NOMO-1 (cell line): Measurements from ENCODE around the gene PPP2R5E.
"Not testable (repeated sequence)": the region's sequence is repeated elsewhere in the genome, so short reads cannot be mapped to it uniquely, and the experiment has no call there.

ENCODE experiments used
- DNase-seq, 2 experiments: peaks; one replicate each; lab custom pipeline; 2025; ENCODE audit not compliant: unreplicated experiment in 2 of 2; lab: John Stamatoyannopoulos, UW

The PPP2R5E gene

GRCh38 chr14:63543000-63543825, at the start of gene PPP2R5E:
PPP2R5E (minus strand) TSS chr14:63543377; CDS start chr14:63539685, 3,692 bp downstream.
- peak; percentile 96 to 99 for DNase-seq

- not testable (repeated sequence) for DNase-seq
These were observed 39.9 kb upstream of the PPP2R5E start for GRCh38 chr14:63583046-63583445.

- DNase-seq, result no peak
These were observed 38.3 kb upstream of the PPP2R5E start for GRCh38 chr14:63581491-63581890.

GRCh38 chr14:63578300-63578699, 35.1 kb upstream of the PPP2R5E start:
- DNase-seq, result no peak

DNA sequence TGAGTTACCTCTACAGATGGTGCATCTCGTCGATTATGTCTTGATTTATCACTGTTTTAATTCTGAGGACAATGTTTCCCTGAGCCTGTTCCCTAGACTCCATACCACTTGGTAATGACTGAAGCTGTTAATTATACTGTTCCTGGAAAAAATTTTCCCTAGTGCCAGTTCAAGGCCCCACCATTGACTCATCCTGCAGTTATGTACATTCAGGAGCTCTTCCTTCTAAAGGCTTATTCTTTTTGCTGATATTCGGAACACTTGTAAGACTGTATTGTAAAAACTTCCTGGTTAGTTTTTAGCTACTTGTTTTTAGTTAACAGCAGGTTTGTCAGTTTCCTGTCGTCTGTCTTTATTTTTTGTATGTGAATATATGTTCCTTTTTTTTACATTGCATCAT, 30.4 kb upstream of the PPP2R5E start:
- DNase-seq, result no peak

GRCh38 chr14:63565448-63565847, 22.3 kb upstream of the PPP2R5E start:
- no peak for DNase-seq

DNA sequence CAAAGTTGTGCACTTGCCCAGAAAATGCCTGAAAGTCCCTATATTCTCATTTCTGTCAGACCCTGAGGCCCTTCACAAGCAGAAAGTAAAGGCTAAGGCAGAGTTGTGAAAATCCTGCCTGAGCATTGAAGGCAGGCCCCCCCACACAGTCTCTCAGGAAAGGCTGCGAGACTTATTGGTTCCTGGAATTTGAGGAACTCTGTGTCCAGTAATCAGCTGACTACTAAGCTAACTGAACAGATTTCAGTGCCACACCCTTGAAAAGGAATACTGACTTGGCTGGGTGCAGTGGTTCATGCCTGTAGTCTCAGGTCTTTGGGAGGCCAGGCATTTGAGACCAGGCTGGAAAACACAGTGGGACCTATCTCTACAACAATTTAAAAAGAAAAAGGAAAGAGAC, 21.1 kb upstream of the PPP2R5E start:
- no peak for DNase-seq

GRCh38 chr14:63563370-63564026, 20.3 kb upstream of the PPP2R5E start:
- DNase-seq, result no peak

- DNase-seq, result peak in 1 of 2 experiments; percentile 8
These were observed 19.2 kb upstream of the PPP2R5E start for GRCh38 chr14:63562405-63562804.

DNA sequence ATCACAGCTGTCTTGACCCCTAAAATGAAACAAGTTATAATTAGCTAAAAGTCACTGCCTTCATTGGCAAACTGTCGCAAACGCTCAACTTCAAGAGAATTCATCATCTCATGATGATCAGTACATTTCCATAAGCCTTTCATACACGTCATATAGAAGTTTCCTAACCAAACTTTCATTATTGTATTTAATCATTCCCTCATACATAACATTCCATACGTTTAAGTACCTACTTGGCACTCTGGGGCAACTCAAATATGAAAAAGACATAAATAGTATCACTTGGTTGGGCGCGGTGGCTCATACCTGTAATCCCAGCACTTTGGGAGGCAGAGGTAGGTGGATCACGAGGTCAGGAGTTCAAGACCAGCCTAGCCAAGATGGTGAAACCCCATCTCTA, 12.4 kb upstream of the PPP2R5E start:
- DNase-seq, result no peak

DNA sequence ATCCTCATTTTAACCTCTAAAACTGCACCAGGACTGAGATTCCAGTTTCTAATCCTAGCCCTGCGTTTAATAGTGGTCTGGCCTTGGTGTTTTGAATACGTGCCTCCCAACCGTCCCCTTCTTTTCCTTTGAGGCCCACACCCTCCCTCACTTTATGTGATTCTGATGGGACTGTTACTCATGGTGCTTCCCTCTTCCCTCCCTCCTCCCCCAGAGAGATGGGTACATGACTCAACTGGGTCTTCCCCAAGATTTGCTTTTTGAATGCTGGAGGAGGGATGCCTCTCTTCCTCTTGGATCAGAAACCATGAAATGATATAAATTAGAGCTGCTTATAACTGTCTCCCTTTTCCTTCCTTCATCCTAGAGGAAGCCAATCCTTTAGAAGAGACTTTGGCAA, 8.2 kb upstream of the PPP2R5E start:
- DNase-seq, result no peak

DNA sequence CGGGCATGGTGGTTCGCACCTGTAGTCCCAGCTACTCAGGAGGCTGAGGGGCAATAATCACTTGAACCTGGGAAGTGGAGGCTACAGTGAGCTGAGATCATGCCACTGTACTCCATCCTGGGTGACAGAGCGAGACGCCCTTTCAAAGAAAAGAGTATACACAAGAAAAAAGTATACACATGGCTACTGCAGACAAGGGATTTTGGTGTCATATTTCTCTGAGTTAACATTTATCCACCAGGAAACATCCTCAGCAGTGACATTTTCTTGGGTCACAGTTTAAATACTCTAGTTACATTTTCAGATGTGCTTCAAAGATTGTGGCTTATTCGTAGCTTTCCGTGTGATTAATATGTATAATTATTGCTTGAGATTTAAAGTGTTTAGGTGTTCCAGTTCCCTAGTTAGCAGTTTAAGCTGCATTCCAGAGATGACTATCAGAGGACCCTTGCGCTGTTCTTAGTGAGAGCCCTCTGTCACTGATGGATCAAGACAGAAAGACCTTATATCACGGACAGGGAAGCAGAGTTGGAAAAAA, 4.7 kb upstream of the PPP2R5E start:
- DNase-seq, result no peak

- no peak for DNase-seq
These were observed 2.3 kb upstream of the PPP2R5E start for GRCh38 chr14:63545431-63545830.

GRCh38 chr14:63544591-63545299, 1.6 kb upstream of the PPP2R5E start:
- no peak for DNase-seq

- peak in 1 of 2 experiments; percentile 3 for DNase-seq
These were observed 739 bp upstream of the PPP2R5E start for GRCh38 chr14:63543826-63544406.

- DNase-seq, result no peak
These were observed 762 bp downstream of the PPP2R5E start for GRCh38 chr14:63542231-63542999.

GRCh38 chr14:63535918-63536317, 7.3 kb downstream of the PPP2R5E start:
- DNase-seq, result no peak

DNA sequence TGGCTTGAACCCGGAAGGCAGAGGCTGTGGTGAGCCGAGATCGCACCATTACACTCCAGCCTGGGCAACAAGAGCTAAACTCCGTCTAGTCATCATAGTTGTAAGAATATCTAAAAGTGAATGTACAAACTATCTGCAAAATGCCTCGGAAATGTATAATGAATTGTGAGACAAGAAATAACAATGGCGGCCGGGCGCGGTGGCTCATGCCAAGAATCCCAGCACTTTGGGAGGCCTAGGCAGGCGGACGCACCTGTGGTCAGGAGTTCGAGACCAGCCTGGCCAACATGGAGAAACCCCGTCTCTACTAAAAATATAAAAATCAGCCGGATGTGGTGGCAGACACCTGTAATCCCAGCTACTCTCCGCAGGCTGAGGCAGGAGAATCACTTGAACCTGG, 9.7 kb downstream of the PPP2R5E start:
- DNase-seq, result no peak

DNA sequence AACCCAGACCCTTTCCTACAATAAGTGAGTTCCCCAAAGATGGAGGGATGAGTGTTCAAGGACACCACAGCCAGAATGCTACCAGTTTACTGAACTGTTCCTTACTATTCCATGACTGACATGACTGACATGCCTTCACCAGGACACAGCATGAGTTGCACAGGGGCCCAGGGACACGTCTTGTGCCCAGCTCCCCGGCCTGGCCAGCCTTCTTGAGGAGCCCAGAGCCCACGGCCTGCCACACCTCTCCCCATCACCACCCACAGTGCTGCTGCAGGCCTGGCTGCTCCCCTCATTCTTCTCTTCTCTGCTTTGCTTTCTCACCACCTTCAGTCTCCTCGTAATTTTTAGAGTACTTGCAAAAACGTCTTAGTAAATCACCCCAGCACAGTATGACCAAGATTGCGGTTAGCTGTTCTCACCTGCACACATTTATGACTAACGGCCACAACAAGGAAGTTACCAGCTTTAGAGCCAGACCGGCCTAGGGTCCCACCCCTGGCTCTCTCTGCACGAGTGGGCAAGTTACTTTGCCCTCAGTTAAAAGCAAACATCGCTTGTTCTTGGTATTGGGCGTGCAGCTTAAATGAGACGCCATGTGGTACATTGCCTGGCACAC, 18.5 kb downstream of the PPP2R5E start:
- DNase-seq, result peak; percentile 6 to 8
